DMS114 treated with DMSO at 0.1 percent for 48 hours (cell line): ENCODE data around the gene MINK1.
"Not testable (repeated sequence)": the region's sequence is repeated elsewhere in the genome, so short reads cannot be mapped to it uniquely, and the experiment has no call there.

Experiments used
- DNase-seq: peaks from one replicate; lab custom pipeline; 2025; ENCODE audit not compliant: unreplicated experiment; lab: John Stamatoyannopoulos, UW

MINK1 gene

GRCh38 chr17:4843321-4844000 is 10.3 kb downstream of the MINK1 start:
- DNase-seq, result no peak

GRCh38 chr17:4845118-4845517 is 12.0 kb downstream of the MINK1 start:
- DNase-seq, result no peak

- DNase-seq, result no peak
Observed at GRCh38 chr17:4846635-4847390, 13.7 kb downstream of the MINK1 start.

GRCh38 chr17:4849011-4849536 is 15.9 kb downstream of the MINK1 start:
- no peak for DNase-seq

GRCh38 chr17:4850246-4850645 is 17.1 kb downstream of the MINK1 start:
- no peak for DNase-seq

- DNase-seq, result no peak
Observed at GRCh38 chr17:4851084-4851483, 17.9 kb downstream of the MINK1 start.

GRCh38 chr17:4852567-4853207 is 19.5 kb downstream of the MINK1 start:
- no peak for DNase-seq

- DNase-seq, result no peak
Observed at GRCh38 chr17:4853208-4853671, 20.1 kb downstream of the MINK1 start.

GRCh38 chr17:4854111-4854681 is 21.1 kb downstream of the MINK1 start:
- no peak for DNase-seq

GRCh38 chr17:4856271-4856936 is 23.3 kb downstream of the MINK1 start:
- DNase-seq, result no peak

GRCh38 chr17:4856937-4857314 is 23.8 kb downstream of the MINK1 start:
- no peak for DNase-seq

GRCh38 chr17:4857347-4857746 is 24.2 kb downstream of the MINK1 start:
- not testable (repeated sequence) for DNase-seq

- DNase-seq, result no peak
Observed at GRCh38 chr17:4858068-4858881, 25.1 kb downstream of the MINK1 start.

- DNase-seq, result no peak
Observed at GRCh38 chr17:4858882-4859260, 25.7 kb downstream of the MINK1 start.

- no peak for DNase-seq
Observed at GRCh38 chr17:4859816-4860625, 26.9 kb downstream of the MINK1 start.

- no peak for DNase-seq
Observed at GRCh38 chr17:4860651-4861050, 27.5 kb downstream of the MINK1 start.

GRCh38 chr17:4861052-4861451 is 27.9 kb downstream of the MINK1 start:
- no peak for DNase-seq

- DNase-seq, result no peak
Observed at GRCh38 chr17:4862720-4863119, 29.6 kb downstream of the MINK1 start.

- DNase-seq, result no peak
Observed at GRCh38 chr17:4863321-4863720, 30.2 kb downstream of the MINK1 start.
